ENCODE measurements around the gene ZYG11B. TPM values are rescaled to one million over a fixed set of nuclear protein-coding genes. Genes with fewer than 3 reads are reported as not detected.
"Not testable (repeated sequence)": the region's sequence is repeated elsewhere in the genome, so short reads cannot be mapped to it uniquely, and the experiment has no call there.

ZYG11B gene
- polyA plus RNA-seq, 1 donor = 13.1 TPM

- not testable (repeated sequence) for H3K4me1 ChIP-seq (ENCODE audit: control insufficient read depth, insufficient read depth, low read length); H3K27ac ChIP-seq (ENCODE audit: low read length); H3K9me3 ChIP-seq (ENCODE audit: control insufficient read depth, low read depth, low read length); H3K4me3 ChIP-seq (ENCODE audit: low read length); H3K36me3 ChIP-seq (ENCODE audit: control insufficient read depth, insufficient read depth, low read length); DNase-seq
- WGBS (ENCODE audit: insufficient coverage, low lambda C conversion rate) = no CpG with 5 or more reads among the region's 10 CpGs
- peaks cover 18% of the 10 kb centered on the region for H3K27me3 ChIP-seq (ENCODE audit: control insufficient read depth, insufficient read depth, low read length)
Measured at GRCh38 chr1:52839175-52839574, 112.9 kb downstream of the ZYG11B start.

GRCh38 chr1:52842643-52843310, 116.5 kb downstream of the ZYG11B start, which contains the start of gene ZYG11A:
Gene ZYG11A (plus strand): TSS chr1:52842760. CDS start chr1:52842884, 124 bp downstream.
- H3K36me3 ChIP-seq (ENCODE audit: control insufficient read depth, insufficient read depth, low read length) = no peaks in the 10 kb centered on the region
- H3K9me3 ChIP-seq (ENCODE audit: control insufficient read depth, low read depth, low read length) = no peaks in the 10 kb centered on the region
- no CpG with 5 or more reads among the region's 88 CpGs for WGBS (ENCODE audit: insufficient coverage, low lambda C conversion rate)
- H3K4me1 ChIP-seq (ENCODE audit: control insufficient read depth, insufficient read depth, low read length) = no peaks in the 10 kb centered on the region
- H3K27me3 ChIP-seq (ENCODE audit: control insufficient read depth, insufficient read depth, low read length) = peaks cover 18% of the 10 kb centered on the region
- H3K4me3 ChIP-seq (ENCODE audit: low read length) = peak within 1 kb of the TSS; percentile 52
- no peak within 1 kb of the TSS for H3K27ac ChIP-seq (ENCODE audit: low read length)
- peak; percentile 62 to 80 for DNase-seq

DNA sequence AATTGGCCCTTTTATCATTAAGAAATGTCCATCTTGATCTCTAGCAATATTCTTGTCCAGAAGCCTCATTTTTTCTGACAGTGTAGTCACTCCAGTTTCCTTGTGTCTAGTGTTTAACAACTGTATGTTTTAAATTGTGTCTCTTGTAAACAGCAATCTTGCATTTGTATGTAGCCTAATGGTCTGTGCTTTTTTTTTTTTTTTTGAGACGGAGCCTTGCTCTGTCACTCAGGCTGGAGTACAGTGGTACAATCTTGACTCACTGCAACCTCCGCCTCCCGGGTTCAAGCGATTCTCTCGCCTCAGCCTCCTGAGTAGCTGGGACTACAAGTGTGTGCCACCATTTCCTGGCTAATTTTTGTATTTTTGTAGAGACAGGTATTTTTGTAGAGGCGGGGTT, 118.9 kb downstream of the ZYG11B start:
- DNase-seq; H3K9me3 ChIP-seq (ENCODE audit: control insufficient read depth, low read depth, low read length); H3K27ac ChIP-seq (ENCODE audit: low read length); H3K4me3 ChIP-seq (ENCODE audit: low read length); H3K36me3 ChIP-seq (ENCODE audit: control insufficient read depth, insufficient read depth, low read length); H3K4me1 ChIP-seq (ENCODE audit: control insufficient read depth, insufficient read depth, low read length): not testable (repeated sequence)
- 100% methylated on average over 1 of the region's 6 CpGs for WGBS (ENCODE audit: insufficient coverage, low lambda C conversion rate)
- peaks cover 18% of the 10 kb centered on the region for H3K27me3 ChIP-seq (ENCODE audit: control insufficient read depth, insufficient read depth, low read length)

- DNase-seq = no peak
- Histone ChIP-seq H3K27ac (ENCODE audit: low read length) (no peak overlapping the region), H3K9me3 (ENCODE audit: control insufficient read depth, low read depth, low read length) (no peaks in the 10 kb centered on the region), H3K4me1 (ENCODE audit: control insufficient read depth, insufficient read depth, low read length) (no peaks in the 10 kb centered on the region), H3K4me3 (ENCODE audit: low read length) (no peak overlapping the region), H3K36me3 (ENCODE audit: control insufficient read depth, insufficient read depth, low read length) (no peaks in the 10 kb centered on the region), H3K27me3 (ENCODE audit: control insufficient read depth, insufficient read depth, low read length) (peaks cover 6% of the 10 kb centered on the region)
- no CpG with 5 or more reads among the region's 5 CpGs for WGBS (ENCODE audit: insufficient coverage, low lambda C conversion rate)
Measured at GRCh38 chr1:52848423-52848822, 122.2 kb downstream of the ZYG11B start.

DNA sequence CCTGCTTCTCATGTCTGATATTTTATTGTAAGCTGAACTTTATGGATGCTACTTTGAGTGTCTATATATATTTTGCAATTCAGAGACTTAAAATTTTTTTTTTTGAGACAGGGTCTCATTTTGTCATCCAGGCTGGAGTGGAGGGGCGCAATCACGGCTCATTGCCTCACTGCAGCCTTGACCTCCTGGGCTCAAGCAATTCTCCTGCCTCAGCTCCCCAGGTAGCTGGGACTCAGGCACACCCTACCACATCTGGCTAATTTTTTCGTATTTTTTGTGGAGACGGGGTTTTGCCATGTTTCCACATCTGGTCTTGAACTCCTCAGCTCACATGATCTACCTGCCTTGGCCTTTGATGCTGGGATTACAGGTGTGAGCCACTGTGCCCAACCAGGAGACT, 124.7 kb downstream of the ZYG11B start:
- Histone ChIP-seq H3K27ac (ENCODE audit: low read length) (no peak overlapping the region), H3K36me3 (ENCODE audit: control insufficient read depth, insufficient read depth, low read length) (no peaks in the 10 kb centered on the region), H3K4me3 (ENCODE audit: low read length) (no peak overlapping the region), H3K27me3 (ENCODE audit: control insufficient read depth, insufficient read depth, low read length) (no peaks in the 10 kb centered on the region), H3K4me1 (ENCODE audit: control insufficient read depth, insufficient read depth, low read length) (no peaks in the 10 kb centered on the region), H3K9me3 (ENCODE audit: control insufficient read depth, low read depth, low read length) (no peaks in the 10 kb centered on the region)
- no CpG with 5 or more reads among the region's 4 CpGs for WGBS (ENCODE audit: insufficient coverage, low lambda C conversion rate)
- DNase-seq = no peak

GRCh38 chr1:52852854-52853253, 126.6 kb downstream of the ZYG11B start:
- DNase-seq = no peak
- WGBS (ENCODE audit: insufficient coverage, low lambda C conversion rate) = no CpG with 5 or more reads among the region's 2 CpGs
- no peak overlapping the region for H3K27ac ChIP-seq (ENCODE audit: low read length)
- no peaks in the 10 kb centered on the region for H3K9me3 ChIP-seq (ENCODE audit: control insufficient read depth, low read depth, low read length)
- no peaks in the 10 kb centered on the region for H3K4me1 ChIP-seq (ENCODE audit: control insufficient read depth, insufficient read depth, low read length)
- no peak overlapping the region for H3K4me3 ChIP-seq (ENCODE audit: low read length)
- no peaks in the 10 kb centered on the region for H3K36me3 ChIP-seq (ENCODE audit: control insufficient read depth, insufficient read depth, low read length)
- no peaks in the 10 kb centered on the region for H3K27me3 ChIP-seq (ENCODE audit: control insufficient read depth, insufficient read depth, low read length)

DNA sequence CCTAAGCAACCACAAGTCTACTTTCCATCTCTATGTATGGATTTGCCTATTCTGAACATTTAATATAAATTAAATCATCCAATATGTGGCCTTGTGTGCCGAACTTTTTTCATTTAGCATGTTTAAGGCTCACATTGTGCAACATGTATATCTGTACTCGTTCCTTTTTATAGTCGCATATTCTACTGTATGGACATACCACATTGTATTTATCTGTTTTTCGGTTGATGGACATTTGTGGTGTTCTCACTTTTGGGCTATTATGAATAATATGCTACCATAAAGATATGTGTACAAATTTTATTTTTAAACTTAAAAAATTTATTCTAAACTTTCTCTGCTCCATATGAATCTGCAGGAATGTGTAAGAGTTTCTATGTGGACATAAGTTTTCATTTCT, 129.3 kb downstream of the ZYG11B start:
- WGBS (ENCODE audit: insufficient coverage, low lambda C conversion rate) = 100% methylated on average over 4 of the region's 4 CpGs
- H3K36me3 ChIP-seq (ENCODE audit: control insufficient read depth, insufficient read depth, low read length) = no peaks in the 10 kb centered on the region

DNA sequence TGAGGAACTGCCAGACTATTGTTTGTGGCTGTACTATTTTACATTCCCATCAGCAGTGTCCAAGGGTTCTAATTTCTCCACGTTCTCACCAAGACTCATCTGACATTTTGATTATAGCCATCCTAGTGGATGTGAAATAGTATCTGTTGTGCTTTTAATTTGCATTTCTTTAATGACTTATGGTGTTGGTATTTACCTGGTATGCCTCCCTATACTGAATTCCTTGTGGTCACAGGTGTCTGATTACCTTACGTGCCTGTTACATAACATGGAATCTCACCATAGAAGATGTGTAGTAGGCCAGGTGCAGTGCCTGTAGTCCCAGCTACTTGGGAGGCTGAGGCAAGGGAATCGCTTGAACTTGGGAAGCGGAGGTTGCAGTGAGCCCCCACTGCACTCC, 129.8 kb downstream of the ZYG11B start:
- no CpG with 5 or more reads among the region's 4 CpGs for WGBS (ENCODE audit: insufficient coverage, low lambda C conversion rate)
- no peaks in the 10 kb centered on the region for H3K27me3 ChIP-seq (ENCODE audit: control insufficient read depth, insufficient read depth, low read length)
- H3K4me3 ChIP-seq (ENCODE audit: low read length) = no peak overlapping the region
- no peak overlapping the region for H3K27ac ChIP-seq (ENCODE audit: low read length)
- DNase-seq = no peak
- no peaks in the 10 kb centered on the region for H3K36me3 ChIP-seq (ENCODE audit: control insufficient read depth, insufficient read depth, low read length)
- no peaks in the 10 kb centered on the region for H3K4me1 ChIP-seq (ENCODE audit: control insufficient read depth, insufficient read depth, low read length)
- H3K9me3 ChIP-seq (ENCODE audit: control insufficient read depth, low read depth, low read length) = no peaks in the 10 kb centered on the region

More for the DNA sequence above, 129.3 kb downstream of the ZYG11B start:
- Histone ChIP-seq H3K4me1 (ENCODE audit: control insufficient read depth, insufficient read depth, low read length) (no peaks in the 10 kb centered on the region), H3K27me3 (ENCODE audit: control insufficient read depth, insufficient read depth, low read length) (no peaks in the 10 kb centered on the region), H3K9me3 (ENCODE audit: control insufficient read depth, low read depth, low read length) (no peaks in the 10 kb centered on the region), H3K4me3 (ENCODE audit: low read length) (no peak overlapping the region), H3K27ac (ENCODE audit: low read length) (no peak overlapping the region)
- no peak for DNase-seq

GRCh38 chr1:52857443-52857842, 131.2 kb downstream of the ZYG11B start:
- no peaks in the 10 kb centered on the region for H3K9me3 ChIP-seq (ENCODE audit: control insufficient read depth, low read depth, low read length)
- no peak overlapping the region for H3K27ac ChIP-seq (ENCODE audit: low read length)
- no peak for DNase-seq
- no peaks in the 10 kb centered on the region for H3K4me1 ChIP-seq (ENCODE audit: control insufficient read depth, insufficient read depth, low read length)
- no peaks in the 10 kb centered on the region for H3K36me3 ChIP-seq (ENCODE audit: control insufficient read depth, insufficient read depth, low read length)
- WGBS (ENCODE audit: insufficient coverage, low lambda C conversion rate) = no CpG with 5 or more reads among the region's 4 CpGs
- no peaks in the 10 kb centered on the region for H3K27me3 ChIP-seq (ENCODE audit: control insufficient read depth, insufficient read depth, low read length)
- H3K4me3 ChIP-seq (ENCODE audit: low read length) = no peak overlapping the region

DNA sequence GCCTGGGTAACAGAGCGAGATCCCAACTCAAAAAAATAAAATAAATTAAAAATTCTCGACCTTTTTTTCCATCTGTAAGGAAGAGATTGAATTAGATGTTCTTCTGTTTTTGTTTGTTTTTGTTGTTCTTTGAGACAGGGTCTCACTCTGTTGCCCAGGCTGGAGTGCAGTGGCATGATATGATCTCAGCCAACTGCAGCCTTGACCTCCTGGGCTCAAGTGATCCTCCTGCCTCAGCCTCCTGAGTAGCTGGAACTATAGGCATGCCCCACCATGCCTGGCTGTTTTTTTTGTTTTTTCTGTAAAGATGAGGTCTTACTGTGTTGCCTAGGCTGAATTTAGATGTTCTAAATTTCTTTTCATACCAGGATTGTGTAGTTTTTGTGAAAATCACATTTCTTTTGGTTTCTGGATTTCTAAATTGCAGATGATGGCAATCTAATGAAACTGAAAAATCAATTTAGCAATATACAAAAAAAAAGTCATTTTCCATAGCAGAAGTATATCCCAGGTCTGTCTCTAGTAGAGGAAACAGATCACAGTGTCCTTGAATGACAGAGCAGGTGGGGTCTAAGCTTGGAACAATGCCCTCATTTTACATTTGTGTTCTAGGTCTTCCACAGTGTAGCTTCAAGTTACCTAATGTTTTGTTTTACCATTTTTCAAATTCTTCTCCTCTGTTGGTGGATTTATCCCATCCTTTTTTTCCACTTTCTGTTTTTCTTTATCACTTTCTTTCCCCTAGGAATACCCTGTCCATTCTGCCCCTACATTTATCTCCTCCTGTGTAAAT, 136.6 kb downstream of the ZYG11B start:
- Histone ChIP-seq H3K27me3 (ENCODE audit: control insufficient read depth, insufficient read depth, low read length) (no peaks in the 10 kb centered on the region), H3K4me3 (ENCODE audit: low read length) (no peak overlapping the region), H3K36me3 (ENCODE audit: control insufficient read depth, insufficient read depth, low read length) (no peaks in the 10 kb centered on the region), H3K9me3 (ENCODE audit: control insufficient read depth, low read depth, low read length) (no peaks in the 10 kb centered on the region), H3K27ac (ENCODE audit: low read length) (no peak overlapping the region), H3K4me1 (ENCODE audit: control insufficient read depth, insufficient read depth, low read length) (peaks cover 7% of the 10 kb centered on the region)
- DNase-seq = no peak
- WGBS (ENCODE audit: insufficient coverage, low lambda C conversion rate) = no CpG with 5 or more reads among the region's 2 CpGs

Measured in large intestine (tissue), 3 donors.